Karpas-422 (cell line): ENCODE measurements around the gene TTC23. TPM values are rescaled to one million over a fixed set of nuclear protein-coding genes. Genes with fewer than 3 reads are reported as not detected.
"Not testable (repeated sequence)": the region's sequence is repeated elsewhere in the genome, so short reads cannot be mapped to it uniquely, and the experiment has no call there.

Experiments
- DNase-seq: peaks from one replicate; pipeline ENCODE4 v3.0.0-alpha.2; 2015
- H2AFZ ChIP-seq: fragments of 200-600 bp; sonication (generic); 2 replicates; pipeline ENCODE4 v1.6.1; 2014; ENCODE audit warnings: antibody characterized with exemption, low read length, mixed read lengths
- H3K27ac ChIP-seq: fragments of 200-600 bp; sonication (generic); 2 replicates; pipeline ENCODE4 v1.5.1; 2014; ENCODE audit warnings: mild to moderate bottlenecking, low read length, moderate library complexity
- H3K27me3 ChIP-seq: fragments of 200-600 bp; sonication (generic); 2 replicates; pipeline ENCODE4 v1.6.1; 2014; ENCODE audit warnings: low read length, mixed read lengths
- H3K36me3 ChIP-seq: fragments of 200-600 bp; sonication (generic); 2 replicates; pipeline ENCODE4 v1.6.1; 2014; ENCODE audit warnings: low read length, mixed read lengths; ENCODE audit not compliant: insufficient read depth
- H3K4me1 ChIP-seq: fragments of 200-600 bp; sonication (generic); 2 replicates; pipeline ENCODE4 v1.6.1; 2014; ENCODE audit warnings: mild to moderate bottlenecking, low read length, mixed read lengths
- H3K4me2 ChIP-seq: fragments of 200-600 bp; sonication (generic); 2 replicates; pipeline ENCODE4 v1.6.1; 2014; ENCODE audit warnings: low read length, low read depth, mild to moderate bottlenecking; ENCODE audit not compliant: poor library complexity, severe bottlenecking
- H3K4me3 ChIP-seq: fragments of 200-600 bp; sonication (generic); 2 replicates; pipeline ENCODE4 v1.5.1; 2014; ENCODE audit warnings: mild to moderate bottlenecking, antibody characterized with exemption, low read length, mixed read lengths
- H3K79me2 ChIP-seq: fragments of 200-600 bp; sonication (generic); 2 replicates; pipeline ENCODE4 v1.6.1; 2014; ENCODE audit warnings: mild to moderate bottlenecking, low read length, mixed read lengths
- H3K9ac ChIP-seq: fragments of 200-600 bp; sonication (generic); 2 replicates; pipeline ENCODE4 v1.6.0; 2014; ENCODE audit warnings: low read length
- H3K9me2 ChIP-seq: fragments of 200-600 bp; sonication (generic), shearing (Covaris generic); replicated peaks from 2 replicates; pipeline ENCODE4 v1.6.0; 2014; ENCODE audit warnings: mild to moderate bottlenecking, low read length, moderate library complexity; ENCODE audit not compliant: insufficient read depth
- H3K9me3 ChIP-seq: fragments of 300-700, 200-600 bp; sonication (generic); 2 replicates; pipeline ENCODE4 v1.6.1; 2014; ENCODE audit warnings: low read length, mixed read lengths
- H4K20me1 ChIP-seq: fragments of 200-600 bp; sonication (generic); 2 replicates; pipeline ENCODE4 v1.6.1; 2014; ENCODE audit warnings: mild to moderate bottlenecking, antibody characterized with exemption, low read length, low read depth; ENCODE audit not compliant: insufficient read depth
- total RNA-seq: library from RNA; depleted of rRNA; stranded (reverse); fragments of >200 nt; shearing (Covaris generic); gene quantifications from 2 replicates; pipeline ENCODE4 v1.2.3, GENCODE V29; 2014; ENCODE audit warnings: low replicate concordance

The TTC23 gene
- total RNA-seq, 1 experiment from 2014 or later = 9.0 TPM

DNA sequence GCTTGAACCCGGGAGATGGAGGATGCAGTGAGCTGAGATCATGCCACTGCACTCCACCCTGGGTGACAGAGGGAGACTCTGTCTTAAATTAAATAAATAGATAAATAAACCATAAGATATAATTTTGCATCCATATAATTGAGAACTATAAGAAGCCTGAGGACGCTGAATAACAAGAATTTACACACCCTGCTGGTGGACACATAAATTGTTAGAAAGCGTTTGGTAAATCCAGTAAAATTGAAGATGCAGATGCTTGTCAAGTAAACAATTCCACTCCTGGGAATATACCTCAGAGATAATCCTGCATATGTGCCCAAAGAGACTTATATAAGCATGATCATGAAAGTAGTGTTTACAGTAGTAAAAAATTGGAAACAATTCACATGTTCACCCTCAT, 41.7 kb downstream of the TTC23 start:
- Histone ChIP-seq H3K27ac (no peak overlapping the region), H3K9me2 (no peaks in the 10 kb centered on the region), H2AFZ (no peak overlapping the region), H3K79me2 (no peaks in the 10 kb centered on the region), H3K36me3 (no peaks in the 10 kb centered on the region), H4K20me1 (no peaks in the 10 kb centered on the region), H3K27me3 (no peaks in the 10 kb centered on the region), H3K9ac (no peak overlapping the region), H3K4me3 (no peak overlapping the region), H3K4me1 (no peaks in the 10 kb centered on the region), H3K4me2 (no peak overlapping the region), H3K9me3 (no peaks in the 10 kb centered on the region)
- DNase-seq = no peak

DNA sequence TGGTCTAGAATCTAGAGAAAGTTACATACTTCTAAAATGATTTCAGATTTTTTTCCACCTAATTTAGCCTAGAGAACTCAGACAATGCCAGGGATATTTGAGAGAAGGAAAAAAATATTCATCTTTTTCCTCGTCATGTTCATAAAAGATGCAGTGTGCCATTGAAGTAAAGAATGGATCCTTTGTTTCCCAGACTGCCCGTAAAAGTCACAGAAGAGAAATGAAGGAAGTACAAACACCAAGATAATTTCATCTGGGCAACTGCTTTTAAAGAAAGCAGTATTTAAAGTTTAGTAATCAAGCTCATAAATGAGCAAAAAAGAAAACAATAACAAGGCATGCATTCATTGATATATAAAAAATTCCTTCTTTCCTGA, 47.2 kb downstream of the TTC23 start:
- no peaks in the 10 kb centered on the region for H4K20me1 ChIP-seq
- no peaks in the 10 kb centered on the region for H3K9me3 ChIP-seq
- no peaks in the 10 kb centered on the region for H3K79me2 ChIP-seq
- H3K9ac ChIP-seq = no peak overlapping the region
- no peak overlapping the region for H2AFZ ChIP-seq
- H3K4me2 ChIP-seq = no peak overlapping the region
- no peaks in the 10 kb centered on the region for H3K4me1 ChIP-seq
- DNase-seq = no peak
- H3K4me3 ChIP-seq = no peak overlapping the region
- no peak overlapping the region for H3K27ac ChIP-seq
- no peaks in the 10 kb centered on the region for H3K36me3 ChIP-seq
- no peaks in the 10 kb centered on the region for H3K27me3 ChIP-seq
- H3K9me2 ChIP-seq = no peaks in the 10 kb centered on the region

GRCh38 chr15:99201408-99202175, 47.8 kb downstream of the TTC23 start:
- Histone ChIP-seq H3K4me1 (no peaks in the 10 kb centered on the region), H3K27me3 (no peaks in the 10 kb centered on the region), H4K20me1 (no peaks in the 10 kb centered on the region), H3K4me2 (no peak overlapping the region), H3K27ac (no peak overlapping the region), H3K9me3 (no peaks in the 10 kb centered on the region), H3K79me2 (no peaks in the 10 kb centered on the region), H2AFZ (no peak overlapping the region), H3K4me3 (no peak overlapping the region), H3K36me3 (no peaks in the 10 kb centered on the region), H3K9ac (no peak overlapping the region), H3K9me2 (no peaks in the 10 kb centered on the region)
- DNase-seq = no peak

GRCh38 chr15:99197856-99198255, 51.5 kb downstream of the TTC23 start:
- Histone ChIP-seq H3K79me2 (no peaks in the 10 kb centered on the region), H3K9ac (no peak overlapping the region), H4K20me1 (no peaks in the 10 kb centered on the region), H3K27me3 (no peaks in the 10 kb centered on the region), H3K9me3 (no peaks in the 10 kb centered on the region), H3K4me3 (no peak overlapping the region), H2AFZ (no peak overlapping the region), H3K27ac (no peak overlapping the region), H3K36me3 (no peaks in the 10 kb centered on the region), H3K9me2 (no peaks in the 10 kb centered on the region), H3K4me2 (no peak overlapping the region), H3K4me1 (no peaks in the 10 kb centered on the region)
- no peak for DNase-seq

- not testable (repeated sequence) for H3K4me1 ChIP-seq, H3K9me2 ChIP-seq, H3K9me3 ChIP-seq, H3K9ac ChIP-seq, DNase-seq, H2AFZ ChIP-seq, H4K20me1 ChIP-seq, H3K4me2 ChIP-seq, H3K79me2 ChIP-seq, H3K4me3 ChIP-seq, H3K27ac ChIP-seq, H3K27me3 ChIP-seq, H3K36me3 ChIP-seq
Observed at GRCh38 chr15:99192181-99192580, 57.2 kb downstream of the TTC23 start.

GRCh38 chr15:99187936-99188335, 61.4 kb downstream of the TTC23 start:
- Histone ChIP-seq H4K20me1 (no peaks in the 10 kb centered on the region), H2AFZ (no peak overlapping the region), H3K4me1 (no peaks in the 10 kb centered on the region), H3K4me2 (no peak overlapping the region), H3K36me3 (no peaks in the 10 kb centered on the region), H3K9ac (no peak overlapping the region), H3K27me3 (no peaks in the 10 kb centered on the region), H3K79me2 (no peaks in the 10 kb centered on the region), H3K9me2 (no peaks in the 10 kb centered on the region), H3K9me3 (no peaks in the 10 kb centered on the region), H3K4me3 (no peak overlapping the region), H3K27ac (no peak overlapping the region)
- no peak for DNase-seq

GRCh38 chr15:99185414-99186130, 63.8 kb downstream of the TTC23 start:
- no peaks in the 10 kb centered on the region for H3K9me3 ChIP-seq
- DNase-seq = no peak
- no peaks in the 10 kb centered on the region for H3K36me3 ChIP-seq
- H3K4me3 ChIP-seq = no peak overlapping the region
- H4K20me1 ChIP-seq = no peaks in the 10 kb centered on the region
- H3K4me1 ChIP-seq = no peaks in the 10 kb centered on the region
- no peak overlapping the region for H3K9ac ChIP-seq
- H2AFZ ChIP-seq = no peak overlapping the region
- no peaks in the 10 kb centered on the region for H3K27me3 ChIP-seq
- H3K79me2 ChIP-seq = no peaks in the 10 kb centered on the region
- no peak overlapping the region for H3K4me2 ChIP-seq
- H3K27ac ChIP-seq = no peak overlapping the region
- H3K9me2 ChIP-seq = no peaks in the 10 kb centered on the region

- H3K4me3 ChIP-seq = no peak overlapping the region
- H3K9me2 ChIP-seq = no peaks in the 10 kb centered on the region
- no peaks in the 10 kb centered on the region for H3K27me3 ChIP-seq
- H3K4me2 ChIP-seq = no peak overlapping the region
- no peak for DNase-seq
- H3K79me2 ChIP-seq = no peaks in the 10 kb centered on the region
- no peaks in the 10 kb centered on the region for H3K36me3 ChIP-seq
- H3K9ac ChIP-seq = no peak overlapping the region
- H2AFZ ChIP-seq = no peak overlapping the region
- no peaks in the 10 kb centered on the region for H3K9me3 ChIP-seq
- no peaks in the 10 kb centered on the region for H4K20me1 ChIP-seq
- H3K4me1 ChIP-seq = no peaks in the 10 kb centered on the region
- no peak overlapping the region for H3K27ac ChIP-seq
Observed at GRCh38 chr15:99182791-99183190, 66.6 kb downstream of the TTC23 start.
